H1 (cell line): Measurements from ENCODE around the gene FREM2. TPM values are rescaled to one million over a fixed set of nuclear protein-coding genes. Genes with fewer than 3 reads are reported as not detected.

Source experiments
- CTCF ChIA-PET: fragments of 300-600 bp; sonication (Branson Sonifier 250); formaldehyde crosslinking; loops from one replicate; lab custom pipeline; 2021; ENCODE audit not compliant: partially characterized antibody; lab: Charles Lee
- POLR2A ChIA-PET: fragments of 300-600 bp; sonication (Branson Sonifier 250); formaldehyde crosslinking; loops from one replicate; lab custom pipeline; 2021; ENCODE audit warnings: inconsistent platforms; ENCODE audit not compliant: partially characterized antibody; lab: Charles Lee
- DNase-seq, 2 experiments: peaks; one replicate each; pipeline versions ENCODE4 v3.0.0 to v3.0.0-alpha.2; 2010 to 2022; ENCODE audit warnings: low spot score in 2 of 2, low read depth in 1 of 2, mixed read lengths in 1 of 2
- FAIRE-seq: peaks from 2 replicates; lab custom pipeline; 2011; peaks lifted over from hg19 to GRCh38; lab: Jason Lieb, UNC
- H2AFZ ChIP-seq: 2 replicates; pipeline ENCODE4 v1.8.1; 2012; ENCODE audit warnings: low read length, inconsistent platforms
- H2AK5ac ChIP-seq: 2 replicates; pipeline ENCODE4 v1.6.1; 2013; ENCODE audit warnings: low read depth, low read length
- H2BK120ac ChIP-seq: replicated peaks from 2 replicates; pipeline ENCODE3; 2013; ENCODE audit warnings: low read depth, low read length, inconsistent platforms
- H2BK12ac ChIP-seq: 2 replicates; pipeline ENCODE4 v1.6.1; 2013; ENCODE audit warnings: low read depth, low read length
- H2BK15ac ChIP-seq: 2 replicates; pipeline ENCODE4 v1.6.1; 2013; ENCODE audit warnings: low read length
- H2BK20ac ChIP-seq: 2 replicates; pipeline ENCODE4 v1.6.1; 2013; ENCODE audit warnings: low read length
- H2BK5ac ChIP-seq: 2 replicates; pipeline ENCODE4 v1.6.1; 2013; ENCODE audit warnings: low read depth, low read length
- H3K14ac ChIP-seq: 2 replicates; pipeline ENCODE4 v1.6.1; 2013; ENCODE audit warnings: inconsistent platforms; ENCODE audit not compliant: insufficient read length
- H3K18ac ChIP-seq: 2 replicates; pipeline ENCODE4 v1.6.1; 2013; ENCODE audit warnings: low read length; ENCODE audit errors: extremely low read depth
- H3K23ac ChIP-seq: 2 replicates; pipeline ENCODE4 v1.6.1; 2013; ENCODE audit warnings: inconsistent platforms; ENCODE audit not compliant: insufficient read length
- H3K23me2 ChIP-seq: 2 replicates; pipeline ENCODE4 v1.6.1; 2013; ENCODE audit warnings: low read depth, low read length
- H3K27ac ChIP-seq: 2 replicates; pipeline ENCODE4 v1.6.1; 2011; ENCODE audit warnings: low read depth, low read length, inconsistent platforms
- H3K27me3 ChIP-seq, 4 experiments: replicated peaks in 1 of 4; 1 replicate in 1 of 4; 2 replicates in 3 of 4; pipeline versions ENCODE4 v1.6.1 to v1.8.1; 2011 to 2013; ENCODE audit warnings: low read length in 3 of 4, mild to moderate bottlenecking in 3 of 4, inconsistent platforms in 2 of 4, mixed read lengths in 2 of 4, moderate library complexity in 1 of 4; ENCODE audit not compliant: control insufficient read depth in 3 of 4, insufficient read depth in 3 of 4; ENCODE audit errors: extremely low read depth in 1 of 4
- H3K36me3 ChIP-seq, 4 experiments: 2 replicates each; pipeline versions ENCODE4 v1.6.1 to v1.8.1; 2011 to 2013; ENCODE audit warnings: mild to moderate bottlenecking in 4 of 4, low read length in 3 of 4, moderate library complexity in 2 of 4, control low read depth in 1 of 4, inconsistent platforms in 1 of 4; ENCODE audit not compliant: insufficient read depth in 4 of 4, control insufficient read depth in 2 of 4
- H3K4ac ChIP-seq: replicated peaks from 2 replicates; pipeline ENCODE3; 2013; ENCODE audit warnings: low read length, low read depth, mixed read lengths, inconsistent platforms; ENCODE audit not compliant: insufficient read length
- H3K4me1 ChIP-seq, 4 experiments: replicated peaks in 1 of 4; 1 replicate in 1 of 4; 2 replicates in 3 of 4; pipeline versions ENCODE4 v1.6.1 to v1.8.1; 2011 to 2013; ENCODE audit warnings: low read length in 3 of 4, inconsistent platforms in 2 of 4, mixed read lengths in 1 of 4; ENCODE audit not compliant: insufficient read depth in 4 of 4, control insufficient read depth in 3 of 4
- H3K4me2 ChIP-seq, 2 experiments: 2 replicates each; pipeline versions ENCODE4 v1.6.1 to v1.8.1; 2011 to 2013; ENCODE audit warnings: low read depth in 2 of 2, low read length in 2 of 2, control low read depth in 1 of 2, inconsistent platforms in 1 of 2, mild to moderate bottlenecking in 1 of 2; ENCODE audit not compliant: insufficient read depth in 1 of 2
- H3K4me3 ChIP-seq, 4 experiments: fragments of 200-600, 300-600 bp in 1 of 4; sonication (generic), shearing (Covaris generic), sonication (Bioruptor Twin) in 1 of 4; 2 replicates each; pipeline versions ENCODE4 v1.5.1 to v1.8.1; 2011 to 2016; ENCODE audit warnings: low read length in 4 of 4, low read depth in 3 of 4, control low read depth in 2 of 4, inconsistent platforms in 2 of 4, mild to moderate bottlenecking in 2 of 4, mixed read lengths in 1 of 4, moderate library complexity in 1 of 4; ENCODE audit not compliant: insufficient read depth in 2 of 4; ENCODE audit errors: extremely low read depth in 1 of 4
- H3K56ac ChIP-seq: replicated peaks from 2 replicates; pipeline ENCODE3; 2013; ENCODE audit warnings: low read depth, mild to moderate bottlenecking, mixed read lengths, low read length, inconsistent platforms; ENCODE audit not compliant: insufficient read length
- H3K79me1 ChIP-seq: 2 replicates; pipeline ENCODE4 v1.6.1; 2013; ENCODE audit warnings: low read depth, low read length, control low read depth
- H3K79me2 ChIP-seq, 2 experiments: 2 replicates each; pipeline versions ENCODE4 v1.6.1 to v1.8.1; 2012 to 2013; ENCODE audit warnings: low read length in 2 of 2, mild to moderate bottlenecking in 2 of 2, inconsistent platforms in 1 of 2; ENCODE audit not compliant: insufficient read depth in 2 of 2, control insufficient read depth in 1 of 2
- H3K9ac ChIP-seq, 4 experiments: replicated peaks in 1 of 4; 1 replicate in 1 of 4; 2 replicates in 3 of 4; pipeline versions ENCODE4 v1.6.1 to v1.8.1; 2011 to 2013; ENCODE audit warnings: low read depth in 3 of 4, low read length in 3 of 4, control low read depth in 2 of 4, mild to moderate bottlenecking in 2 of 4, moderate library complexity in 2 of 4, inconsistent platforms in 1 of 4; ENCODE audit errors: extremely low read depth in 1 of 4
- H3K9me3 ChIP-seq, 2 experiments: 2 replicates each; pipeline versions ENCODE4 v1.6.1 to v1.8.1; 2012 to 2013; ENCODE audit warnings: mild to moderate bottlenecking in 2 of 2, moderate library complexity in 2 of 2, control low read depth in 1 of 2, inconsistent platforms in 1 of 2, low read depth in 1 of 2, low read length in 1 of 2, mixed read lengths in 1 of 2; ENCODE audit not compliant: insufficient read depth in 2 of 2
- H4K20me1 ChIP-seq, 2 experiments: replicated peaks in 1 of 2; 2 replicates each; pipeline versions ENCODE3 to v1.8.1; 2011 to 2013; ENCODE audit warnings: inconsistent platforms in 2 of 2, low read length in 2 of 2, mild to moderate bottlenecking in 1 of 2; ENCODE audit not compliant: insufficient read depth in 2 of 2, control insufficient read depth in 1 of 2
- H4K5ac ChIP-seq: 2 replicates; pipeline ENCODE4 v1.6.1; 2013; ENCODE audit warnings: low read length, low read depth, mixed read lengths, inconsistent platforms; ENCODE audit not compliant: insufficient read length
- H4K8ac ChIP-seq: 2 replicates; pipeline ENCODE4 v1.8.0; 2013; ENCODE audit warnings: mild to moderate bottlenecking, moderate library complexity, low read length, inconsistent platforms; ENCODE audit not compliant: insufficient read depth; ENCODE audit errors: extremely low read depth
- H4K91ac ChIP-seq: replicated peaks from 2 replicates; pipeline ENCODE3; 2013; ENCODE audit warnings: low read length, mixed read lengths, inconsistent platforms; ENCODE audit not compliant: insufficient read length
- BACH1 ChIP-seq: IDR thresholded peaks from 2 replicates; pipeline ENCODE4 v1.6.1; 2012; ENCODE audit warnings: low read length, improper control_type of control experiment
- CHD1 ChIP-seq: IDR thresholded peaks from 2 replicates; pipeline ENCODE4 v1.6.1; 2012; ENCODE audit warnings: low read depth, low read length, improper control_type of control experiment
- HDAC2 ChIP-seq, 2 experiments: fragments of 300-600 bp in 1 of 2; sonication (generic) in 1 of 2; IDR thresholded peaks; 2 replicates each; pipeline ENCODE4 v1.6.1; 2011 to 2012; ENCODE audit warnings: low read depth in 2 of 2, low read length in 2 of 2, mild to moderate bottlenecking in 2 of 2, moderate library complexity in 2 of 2, borderline replicate concordance in 1 of 2, inconsistent platforms in 1 of 2
- POLR2AphosphoS5 ChIP-seq: IDR thresholded peaks from 2 replicates; pipeline ENCODE4 v1.6.1; 2011; ENCODE audit warnings: low read depth, low read length
- RAD21 ChIP-seq, 2 experiments: IDR thresholded peaks in 1 of 2; conservative IDR thresholded peaks in 1 of 2; 2 replicates each; pipeline ENCODE4 v1.6.1; 2011; ENCODE audit warnings: low read depth in 2 of 2, low read length in 2 of 2, improper control_type of control experiment in 1 of 2, inconsistent platforms in 1 of 2, mild to moderate bottlenecking in 1 of 2, moderate library complexity in 1 of 2
- RFX5 ChIP-seq: IDR thresholded peaks from 2 replicates; pipeline ENCODE4 v1.6.1; 2011; ENCODE audit warnings: low read depth, low read length, improper control_type of control experiment, borderline replicate concordance
- USF2 ChIP-seq: IDR thresholded peaks from 2 replicates; pipeline ENCODE4 v1.6.1; 2011; ENCODE audit warnings: low read length, improper control_type of control experiment
- WGBS, 2 experiments: shearing (Covaris generic) in 1 of 2; methylation state at CpG; one replicate each; pipeline versions ENCODE4 v1.1.6 to v1.1.7; 2013 to 2015; ENCODE audit warnings: low lambda C conversion rate in 2 of 2, mixed read lengths in 2 of 2, inconsistent platforms in 1 of 2, low coverage in 1 of 2, missing lambda C conversion rate in 1 of 2; ENCODE audit not compliant: insufficient replicate concordance in 2 of 2, insufficient coverage in 1 of 2, insufficient read length in 1 of 2; ENCODE audit errors: extremely low coverage in 1 of 2, missing lambda C conversion rate in 1 of 2; 5-methylcytosine and 5-hydroxymethylcytosine counted together
- polyA plus RNA-seq, 7 experiments: library from polyadenylated mRNA; depleted of rRNA in 3 of 7; stranded (reverse) in 5 of 7; unstranded in 2 of 7; fragments of >200 nt in 5 of 7; fragments of 200-250 nt in 2 of 7; gene quantifications; 1 replicate in 5 of 7; 2 replicates in 1 of 7; 4 replicates in 1 of 7; pipeline versions ENCODE4 v1.2.1 to v1.2.3, GENCODE V29; 2011 to 2013; ENCODE audit warnings: missing spikeins in 2 of 7, mixed read lengths in 2 of 7
- total RNA-seq: library from RNA; stranded (reverse); fragmentation: NEBNext Ultra II Directional; extraction: Animal tissue kit (Norgen Biotek cat#: 25700); gene quantifications from 2 replicates; pipeline ENCODE4 v1.2.1, GENCODE V29; 2021
- TF ChIP-seq, protein P1 (sequence below), 3 experiments: IDR thresholded peaks; 1 replicate in 2 of 3; 2 replicates in 1 of 3; pipeline versions ENCODE4 v1.5.1 to v1.6.1; 2011; ENCODE audit warnings: low read length in 3 of 3, mild to moderate bottlenecking in 3 of 3, inconsistent platforms in 2 of 3, low read depth in 1 of 3, moderate library complexity in 1 of 3; ENCODE audit not compliant: insufficient read depth in 1 of 3; ENCODE audit errors: control extremely low read depth in 1 of 3

The FREM2 gene
- total and polyA plus RNA-seq, 2 of the 8 experiments (the other 6 are each of a cell fraction or from before 2014, with no cell fraction given): 11.6 to 22.8 TPM

DNA sequence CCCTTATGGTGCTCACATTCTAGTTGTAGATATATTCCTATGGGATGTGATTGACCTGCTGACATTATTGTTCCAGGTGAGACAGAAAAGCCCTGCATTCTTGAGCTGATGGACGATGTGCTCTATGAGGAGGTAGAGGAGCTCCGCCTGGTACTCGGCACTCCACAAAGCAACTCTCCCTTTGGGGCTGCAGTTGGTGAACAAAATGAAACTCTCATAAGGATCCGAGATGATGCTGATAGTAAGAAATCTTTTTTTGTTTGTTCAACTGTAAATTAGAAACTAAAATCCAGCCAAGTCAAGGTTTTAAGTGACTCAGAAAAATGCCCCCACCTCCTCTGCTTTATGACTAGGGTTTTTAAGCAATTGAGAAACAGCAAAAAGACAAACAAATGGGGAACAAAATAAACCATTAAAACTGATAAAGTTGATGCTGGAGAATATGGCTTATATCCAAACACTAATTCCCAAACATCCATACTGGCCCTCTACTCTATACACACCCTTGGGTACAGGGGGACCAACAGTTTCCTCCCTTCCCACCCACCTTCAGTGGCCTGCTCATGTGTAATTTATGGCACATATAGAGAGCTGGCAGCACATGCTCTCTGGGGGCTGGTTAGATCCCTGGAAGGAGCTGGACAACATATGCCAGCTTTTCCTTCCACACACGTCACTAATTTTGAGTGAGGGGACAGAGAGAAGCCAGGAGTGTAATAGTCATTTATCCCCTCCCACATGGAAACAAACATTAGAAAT lies 164.2 kb downstream of the FREM2 start:
- ChIA-PET POLR2A (no interaction called here), CTCF (no interaction called here)
- Histone ChIP-seq H3K4me2 (no peak overlapping the region), H4K91ac (no peak overlapping the region), H3K4me1 (0 out of 7 replicates have a peak, but pooled peaks cover 0 to 3% (median 0%) of the 10 kb centered on the region in 4 experiments), H3K18ac (no peak overlapping the region), H4K20me1 (no peaks in the 10 kb centered on the region), H3K27me3 (no peaks in the 10 kb centered on the region), H3K79me2 (no peaks in the 10 kb centered on the region), H3K36me3 (peaks cover 0 to 11% (median 1%) of the 10 kb centered on the region in 4 experiments; a peak in 1 of 8 replicates), H2BK5ac (no peak overlapping the region), H2BK20ac (no peak overlapping the region), H2AFZ (no peak overlapping the region), H2BK15ac (no peak overlapping the region), H3K4me3 (no peak overlapping the region), H3K9ac (no peak overlapping the region), H2BK12ac (no peak overlapping the region), H4K8ac (no peak overlapping the region), H3K79me1 (no peaks in the 10 kb centered on the region), H3K23ac (no peak overlapping the region), H4K5ac (no peak overlapping the region), H3K9me3 (no peaks in the 10 kb centered on the region), H3K23me2 (no peaks in the 10 kb centered on the region), H3K56ac (no peak overlapping the region), H3K4ac (no peak overlapping the region), H2BK120ac (no peak overlapping the region), H3K14ac (no peak overlapping the region), H2AK5ac (no peak overlapping the region), H3K27ac (no peak overlapping the region)
- FAIRE-seq (no peak), DNase-seq (no peak)
- WGBS, 2 experiments: 92% methylated on average over 5 of the region's 5 CpGs; no CpG with 5 or more reads in 1 of the 2 experiments
- TF ChIP-seq BACH1 (no peak), HDAC2 (IDR thresholded peaks at IDR 0.05; ENCODE audit: borderline replicate concordance in 1 of 2, low read depth in 2 of 2, low read length in 2 of 2) (no peak), CHD1 (no peak), RAD21 (IDR thresholded peaks at IDR 0.05 in 1 of 2, conservative IDR thresholded peaks at IDR 0.05 in 1 of 2; ENCODE audit: low read depth in 2 of 2, low read length in 2 of 2) (no peak), RFX5 (no peak), POLR2AphosphoS5 (no peak), USF2 (no peak)
- TF ChIP-seq, protein P1, sequence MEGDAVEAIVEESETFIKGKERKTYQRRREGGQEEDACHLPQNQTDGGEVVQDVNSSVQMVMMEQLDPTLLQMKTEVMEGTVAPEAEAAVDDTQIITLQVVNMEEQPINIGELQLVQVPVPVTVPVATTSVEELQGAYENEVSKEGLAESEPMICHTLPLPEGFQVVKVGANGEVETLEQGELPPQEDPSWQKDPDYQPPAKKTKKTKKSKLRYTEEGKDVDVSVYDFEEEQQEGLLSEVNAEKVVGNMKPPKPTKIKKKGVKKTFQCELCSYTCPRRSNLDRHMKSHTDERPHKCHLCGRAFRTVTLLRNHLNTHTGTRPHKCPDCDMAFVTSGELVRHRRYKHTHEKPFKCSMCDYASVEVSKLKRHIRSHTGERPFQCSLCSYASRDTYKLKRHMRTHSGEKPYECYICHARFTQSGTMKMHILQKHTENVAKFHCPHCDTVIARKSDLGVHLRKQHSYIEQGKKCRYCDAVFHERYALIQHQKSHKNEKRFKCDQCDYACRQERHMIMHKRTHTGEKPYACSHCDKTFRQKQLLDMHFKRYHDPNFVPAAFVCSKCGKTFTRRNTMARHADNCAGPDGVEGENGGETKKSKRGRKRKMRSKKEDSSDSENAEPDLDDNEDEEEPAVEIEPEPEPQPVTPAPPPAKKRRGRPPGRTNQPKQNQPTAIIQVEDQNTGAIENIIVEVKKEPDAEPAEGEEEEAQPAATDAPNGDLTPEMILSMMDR (IDR thresholded peaks at IDR 0.05; ENCODE audit: control extremely low read depth in 1 of 3, insufficient read depth in 1 of 3, low read depth in 1 of 3, low read length in 3 of 3): no peak
